ENCODE results near the gene DENND6B.
"Not testable (repeated sequence)": the region's sequence is repeated elsewhere in the genome, so short reads cannot be mapped to it uniquely, and the experiment has no call there.

Gene DENND6B

GRCh38 chr22:50338860-50339462 lies 12.1 kb upstream of the DENND6B start:
- no peak for DNase-seq

- DNase-seq = no peak
Measured at GRCh38 chr22:50338042-50338573, 11.3 kb upstream of the DENND6B start.

GRCh38 chr22:50337262-50338041 lies 10.6 kb upstream of the DENND6B start:
- DNase-seq = no peak

GRCh38 chr22:50334433-50334832 lies 7.6 kb upstream of the DENND6B start:
- DNase-seq = not testable (repeated sequence)

- DNase-seq = no peak
Measured at GRCh38 chr22:50329236-50329635, 2.4 kb upstream of the DENND6B start.

- no peak for DNase-seq
Measured at GRCh38 chr22:50327711-50328019, 853 bp upstream of the DENND6B start.

- no peak for DNase-seq
Measured at GRCh38 chr22:50326225-50326955, 422 bp downstream of the DENND6B start.

GRCh38 chr22:50325444-50326224 lies 1.2 kb downstream of the DENND6B start:
- DNase-seq = no peak

GRCh38 chr22:50323900-50324299 lies 2.9 kb downstream of the DENND6B start:
- DNase-seq = no peak

GRCh38 chr22:50322382-50323104 lies 4.3 kb downstream of the DENND6B start:
- DNase-seq = not testable (repeated sequence)

GRCh38 chr22:50320671-50321325 lies 6.0 kb downstream of the DENND6B start:
- DNase-seq = no peak

GRCh38 chr22:50320116-50320515 lies 6.7 kb downstream of the DENND6B start:
- no peak for DNase-seq

GRCh38 chr22:50319503-50319951 lies 7.3 kb downstream of the DENND6B start:
- DNase-seq = no peak

- no peak for DNase-seq
Measured at GRCh38 chr22:50318698-50319411, 8.0 kb downstream of the DENND6B start.

GRCh38 chr22:50318356-50318697 lies 8.5 kb downstream of the DENND6B start:
- no peak for DNase-seq

GRCh38 chr22:50317674-50318073 lies 9.1 kb downstream of the DENND6B start:
- no peak for DNase-seq

GRCh38 chr22:50317178-50317577 lies 9.6 kb downstream of the DENND6B start:
- DNase-seq = no peak

GRCh38 chr22:50316114-50317065 lies 10.4 kb downstream of the DENND6B start:
- no peak for DNase-seq

- no peak for DNase-seq
Measured at GRCh38 chr22:50315289-50316113, 11.3 kb downstream of the DENND6B start.
